22Rv1 (cell line): ENCODE measurements around the gene MRPS26.

ENCODE experiments used
- H3K27ac ChIP-seq: fragments of 450-650 bp; 2 replicates; pipeline ENCODE4 v1.5.1; 2017
- CTCF ChIP-seq: fragments of 450-650 bp; IDR thresholded peaks from 2 replicates; pipeline ENCODE4 v1.5.1; 2017; ENCODE audit warnings: mild to moderate bottlenecking
- ZFX ChIP-seq: fragments of 450-650 bp; IDR thresholded peaks from 2 replicates; pipeline ENCODE4 v1.6.1; 2017; ENCODE audit warnings: antibody characterized with exemption, borderline replicate concordance

Gene MRPS26

GRCh38 chr20:3042625-3043024 is 3.2 kb upstream of the MRPS26 start:
- peak overlapping the region; percentile 80 for H3K27ac ChIP-seq
- TF ChIP-seq CTCF (no peak), ZFX (no peak)

GRCh38 chr20:3043322-3043721 is 2.5 kb upstream of the MRPS26 start, which contains the start of gene GNRH2:
GNRH2 (plus strand) TSS chr20:3043622; CDS start chr20:3044415, 793 bp downstream.
- TF ChIP-seq CTCF (no peak), ZFX (no peak)
- H3K27ac ChIP-seq = peak within 1 kb of the TSS; percentile 80

DNA sequence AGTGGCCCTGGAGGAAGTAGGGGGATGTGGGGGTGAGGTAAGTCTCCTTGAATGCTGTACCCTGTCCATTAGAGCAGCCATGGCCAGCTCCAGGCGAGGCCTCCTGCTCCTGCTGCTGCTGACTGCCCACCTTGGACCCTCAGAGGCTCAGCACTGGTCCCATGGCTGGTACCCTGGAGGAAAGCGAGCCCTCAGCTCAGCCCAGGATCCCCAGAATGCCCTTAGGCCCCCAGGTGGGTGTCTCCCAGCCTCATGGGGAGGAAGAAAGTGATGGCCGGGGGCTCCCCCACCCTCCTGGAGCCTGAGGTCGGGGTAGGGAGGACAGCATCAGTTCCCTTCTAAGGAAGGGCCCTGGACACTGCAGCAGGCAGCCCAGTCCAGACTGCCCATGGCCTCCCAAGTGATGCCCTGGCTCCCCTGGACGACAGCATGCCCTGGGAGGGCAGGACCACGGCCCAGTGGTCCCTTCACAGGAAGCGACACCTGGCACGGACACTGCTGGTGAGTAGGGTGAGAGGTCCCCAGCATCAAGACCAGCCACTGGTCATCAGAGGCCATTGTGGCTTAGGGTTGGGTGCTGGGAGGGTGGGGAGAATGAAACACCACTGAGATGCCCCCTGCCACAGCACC is 1.4 kb upstream of the MRPS26 start:
- no peak for TF ChIP-seq ZFX
- no peak for TF ChIP-seq CTCF

DNA sequence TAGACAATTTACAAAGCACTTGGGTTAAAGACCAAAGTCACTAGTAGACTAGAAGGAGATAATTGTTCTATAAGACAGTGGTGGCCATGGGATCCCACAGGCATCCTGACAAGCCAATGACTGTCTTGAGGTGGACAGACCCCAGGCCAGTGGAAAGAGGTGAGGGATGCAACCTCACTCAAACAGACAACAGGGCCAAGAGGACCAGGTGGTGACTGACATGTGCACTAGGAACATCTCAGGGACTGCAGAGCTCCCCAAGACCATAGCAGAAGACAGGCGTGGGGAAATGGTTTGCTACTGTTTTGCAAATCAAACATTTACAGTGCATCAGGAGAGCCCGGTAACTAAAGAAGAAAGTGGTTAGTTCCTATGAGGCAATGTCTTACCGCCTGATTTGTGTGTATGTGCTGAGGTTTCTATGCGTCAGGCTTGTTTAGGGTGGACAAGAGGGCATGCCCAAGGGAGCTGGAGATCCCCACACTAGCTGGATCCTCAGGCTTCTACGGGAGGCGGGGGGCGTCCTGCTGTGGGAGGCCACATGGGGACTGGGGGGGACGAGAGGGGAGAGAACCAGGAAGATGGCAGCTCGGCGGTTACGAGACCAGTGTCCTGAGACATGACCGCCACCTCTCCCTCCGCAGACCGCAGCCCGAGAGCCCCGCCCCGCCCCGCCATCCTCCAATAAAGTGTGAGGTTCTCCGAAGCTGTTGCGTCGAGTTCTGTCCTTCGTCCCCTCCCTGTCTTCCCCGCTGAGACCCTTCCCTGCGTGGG is 623 bp upstream of the MRPS26 start:
- TF ChIP-seq CTCF = no peak
- TF ChIP-seq ZFX = no peak
- H3K27ac ChIP-seq = peak overlapping the region; percentile 88

More for the DNA sequence above, 1.4 kb upstream of the MRPS26 start:
- H3K27ac ChIP-seq = peak overlapping the region; percentile 88

- H3K27ac ChIP-seq = peak overlapping the region; percentile 88
- no peak for TF ChIP-seq ZFX
- TF ChIP-seq CTCF = no peak
These were observed 1.0 kb downstream of the MRPS26 start for GRCh38 chr20:3046677-3047462.

- peak overlapping the region; percentile 88 for H3K27ac ChIP-seq
- TF ChIP-seq ZFX (no peak), CTCF (no peak)
These were observed 1.9 kb downstream of the MRPS26 start for GRCh38 chr20:3047486-3048419.
